Thoracic aorta (tissue), 2 donors: ENCODE data around the gene NUTM1. TPM values are rescaled to one million over a fixed set of nuclear protein-coding genes. Genes with fewer than 3 reads are reported as not detected.

ENCODE experiments used
- ATAC-seq: fragments of 150-250 bp; one replicate; pipeline ENCODE4 v1.8.0; 2017; ENCODE audit warnings: low read depth; ENCODE audit not compliant: insufficient number of reproducible peaks, low FRiP score
- DNase-seq: peaks from one replicate; pipeline ENCODE4 v3.0.0-alpha.2; 2020; ENCODE audit warnings: low spot score
- H3K27ac ChIP-seq, 2 donors: fragments of 200-600 bp; sonication (generic); 1 replicate in 1 of 2; 2 replicates in 1 of 2; pipeline ENCODE4 v1.5.1; 2016; ENCODE audit warnings: mild to moderate bottlenecking in 2 of 2, moderate library complexity in 2 of 2
- H3K27me3 ChIP-seq: fragments of 200-600 bp; sonication (generic); replicated peaks from 2 replicates; pipeline ENCODE4 v1.6.0; 2016; ENCODE audit warnings: mild to moderate bottlenecking; ENCODE audit not compliant: insufficient read depth
- H3K36me3 ChIP-seq: fragments of 200-600 bp; sonication (generic); one replicate; pipeline ENCODE4 v1.5.1; 2016
- H3K4me1 ChIP-seq, 2 donors: fragments of 200-600 bp; sonication (generic); 1 replicate in 1 of 2; 2 replicates in 1 of 2; pipeline versions ENCODE4 v1.5.1 to v1.6.0; 2016; ENCODE audit warnings: low read depth in 2 of 2, mild to moderate bottlenecking in 1 of 2; ENCODE audit not compliant: control insufficient read depth in 1 of 2
- H3K4me3 ChIP-seq: fragments of 200-600 bp; sonication (generic); 2 replicates; pipeline ENCODE4 v1.5.1; 2016; ENCODE audit warnings: mild to moderate bottlenecking
- H3K9me3 ChIP-seq: fragments of 200-600 bp; sonication (generic); 2 replicates; pipeline ENCODE4 v1.5.1; 2016
- total RNA-seq, 2 donors: library from RNA; depleted of rRNA; stranded (reverse); fragments of >200 nt; gene quantifications; one replicate each; pipeline versions ENCODE4 v1.1.0 to v1.2.3, GENCODE V29; 2016
- TF ChIP-seq, protein P1 (sequence below): fragments of 200-600 bp; sonication (generic); IDR thresholded peaks from one replicate; pipeline ENCODE4 v1.5.1; 2019; ENCODE audit warnings: antibody characterized with exemption

The NUTM1 gene
- total RNA-seq, 2 donors from 2014 or later = not detected

DNA sequence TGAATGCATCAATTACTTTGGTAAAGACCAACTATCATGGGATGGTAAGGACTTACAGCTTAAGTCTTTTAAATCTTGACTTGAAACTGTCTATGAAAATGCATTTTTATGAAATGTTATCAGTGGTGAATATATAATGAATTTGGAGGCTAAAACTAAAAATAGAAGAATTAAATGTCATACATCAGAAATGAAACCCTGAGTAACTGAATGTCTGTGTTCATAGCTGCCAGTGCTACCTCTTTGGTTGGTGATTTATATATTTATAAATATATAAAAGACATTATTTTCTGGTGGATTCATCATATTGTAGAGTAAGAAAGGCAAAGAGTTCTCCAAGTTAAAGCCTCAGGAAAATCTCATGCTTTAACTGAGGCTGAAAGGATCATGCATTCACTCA, 17.7 kb upstream of the NUTM1 start:
- Histone ChIP-seq H3K9me3 (no peaks in the 10 kb centered on the region), H3K4me1 (peaks cover 13 to 39% of the 10 kb centered on the region in 2 donors), H3K36me3 (no peaks in the 10 kb centered on the region), H3K27ac (peak overlapping the region in 1 of 2 donors; percentile 52), H3K4me3 (no peak overlapping the region), H3K27me3 (no peaks in the 10 kb centered on the region)
- ATAC-seq (no peak), DNase-seq (no peak)
- TF ChIP-seq, protein P1, sequence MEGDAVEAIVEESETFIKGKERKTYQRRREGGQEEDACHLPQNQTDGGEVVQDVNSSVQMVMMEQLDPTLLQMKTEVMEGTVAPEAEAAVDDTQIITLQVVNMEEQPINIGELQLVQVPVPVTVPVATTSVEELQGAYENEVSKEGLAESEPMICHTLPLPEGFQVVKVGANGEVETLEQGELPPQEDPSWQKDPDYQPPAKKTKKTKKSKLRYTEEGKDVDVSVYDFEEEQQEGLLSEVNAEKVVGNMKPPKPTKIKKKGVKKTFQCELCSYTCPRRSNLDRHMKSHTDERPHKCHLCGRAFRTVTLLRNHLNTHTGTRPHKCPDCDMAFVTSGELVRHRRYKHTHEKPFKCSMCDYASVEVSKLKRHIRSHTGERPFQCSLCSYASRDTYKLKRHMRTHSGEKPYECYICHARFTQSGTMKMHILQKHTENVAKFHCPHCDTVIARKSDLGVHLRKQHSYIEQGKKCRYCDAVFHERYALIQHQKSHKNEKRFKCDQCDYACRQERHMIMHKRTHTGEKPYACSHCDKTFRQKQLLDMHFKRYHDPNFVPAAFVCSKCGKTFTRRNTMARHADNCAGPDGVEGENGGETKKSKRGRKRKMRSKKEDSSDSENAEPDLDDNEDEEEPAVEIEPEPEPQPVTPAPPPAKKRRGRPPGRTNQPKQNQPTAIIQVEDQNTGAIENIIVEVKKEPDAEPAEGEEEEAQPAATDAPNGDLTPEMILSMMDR = no peak

DNA sequence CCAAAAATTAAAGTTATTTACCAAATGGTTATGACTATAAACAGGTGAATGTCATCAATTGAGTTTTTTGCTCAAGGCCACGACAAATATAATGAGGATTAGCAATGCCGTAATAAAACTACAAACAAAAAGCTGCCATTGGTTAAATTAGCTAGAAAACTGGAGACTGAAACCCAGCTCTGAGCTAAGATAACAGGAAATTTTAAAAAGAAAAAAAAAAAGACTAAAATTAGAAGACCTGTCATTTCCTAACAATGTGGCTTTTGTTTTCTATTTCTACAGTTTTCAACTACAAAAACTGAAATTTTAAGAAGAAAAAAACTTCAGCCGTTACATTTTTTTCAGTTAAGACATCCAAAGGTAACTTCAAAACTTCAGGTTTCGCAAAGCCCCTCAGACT, 15.2 kb upstream of the NUTM1 start:
- Histone ChIP-seq H3K27ac (peak overlapping the region in 1 of 2 donors; percentile 42), H3K4me3 (no peak overlapping the region)
- no peak for DNase-seq

DNA sequence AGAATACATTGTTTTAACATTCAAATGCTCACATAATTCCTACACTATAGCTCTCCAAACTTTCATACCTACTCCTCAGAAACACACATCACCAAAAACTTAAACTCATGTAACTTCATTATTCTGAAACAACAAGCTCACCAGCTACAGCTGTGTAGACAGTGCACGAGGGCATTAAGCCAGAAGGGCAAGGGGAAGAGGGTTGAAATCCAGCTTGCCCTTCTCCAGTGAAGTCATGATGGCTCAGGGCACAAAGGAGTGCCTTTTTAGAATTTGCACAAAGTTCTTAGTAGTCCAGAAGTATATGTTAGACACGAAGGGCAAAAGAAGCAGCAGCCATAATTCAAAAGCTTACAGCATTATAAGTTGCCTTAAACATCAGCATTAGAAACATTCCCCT, 14.1 kb upstream of the NUTM1 start:
- Histone ChIP-seq H3K36me3 (no peaks in the 10 kb centered on the region), H3K4me1 (peaks cover 17 to 51% of the 10 kb centered on the region in 2 donors), H3K27ac (peak overlapping the region in 1 of 2 donors; percentile 42), H3K9me3 (no peaks in the 10 kb centered on the region), H3K4me3 (no peak overlapping the region), H3K27me3 (no peaks in the 10 kb centered on the region)
- TF ChIP-seq, protein P1 = no peak
- ATAC-seq (no peak), DNase-seq (no peak)

More for the DNA sequence above, 15.2 kb upstream of the NUTM1 start:
- H3K4me1 ChIP-seq = peaks cover 13 to 40% of the 10 kb centered on the region in 2 donors
- ATAC-seq = no peak
- no peaks in the 10 kb centered on the region for H3K36me3 ChIP-seq
- TF ChIP-seq, protein P1 = no peak
- no peaks in the 10 kb centered on the region for H3K27me3 ChIP-seq
- no peaks in the 10 kb centered on the region for H3K9me3 ChIP-seq

DNA sequence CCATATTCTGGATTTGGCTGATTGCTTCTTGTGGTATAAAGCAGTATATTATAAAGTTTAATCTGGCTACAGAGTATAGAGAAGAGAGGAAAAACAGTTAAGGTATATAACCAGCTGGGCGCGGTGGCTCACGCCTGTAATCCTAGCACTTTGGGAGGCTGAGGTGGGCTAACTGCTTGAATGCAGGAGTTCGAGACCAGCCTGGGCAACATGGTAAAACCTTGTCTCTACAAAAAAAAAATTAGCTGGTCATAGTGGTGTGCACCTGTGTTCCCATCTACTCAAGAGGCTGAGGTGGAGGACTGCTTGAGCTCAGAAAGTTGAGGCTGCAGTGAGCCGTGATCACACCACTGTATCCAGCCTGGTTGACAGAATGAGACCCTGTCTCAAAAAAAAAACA, 12.8 kb upstream of the NUTM1 start:
- H3K4me3 ChIP-seq = no peak overlapping the region
- no peaks in the 10 kb centered on the region for H3K9me3 ChIP-seq
- H3K27ac ChIP-seq = peak overlapping the region in 1 of 2 donors; percentile 42
- H3K4me1 ChIP-seq = peaks cover 25 to 63% of the 10 kb centered on the region in 2 donors
- no peaks in the 10 kb centered on the region for H3K27me3 ChIP-seq
- TF ChIP-seq, protein P1 = no peak
- no peak for DNase-seq
- H3K36me3 ChIP-seq = no peaks in the 10 kb centered on the region
- no peak for ATAC-seq

DNA sequence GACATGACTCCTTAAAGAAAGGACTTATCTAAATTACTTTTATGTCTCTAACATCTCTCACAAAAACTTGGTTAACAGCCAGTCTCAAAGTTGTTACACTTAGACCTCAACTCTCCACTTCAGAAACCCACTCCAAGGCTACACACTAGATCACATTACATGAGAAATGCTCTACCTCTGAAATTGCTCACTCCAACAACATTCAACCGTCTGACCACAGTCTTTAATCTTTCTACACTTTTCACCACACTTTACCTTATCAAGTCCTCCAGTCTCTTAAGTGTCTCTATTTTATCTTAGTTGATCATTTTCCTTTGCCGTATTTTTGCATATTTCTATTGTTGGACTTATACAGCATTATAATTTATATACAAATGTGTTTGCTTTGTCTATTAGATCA, 11.3 kb upstream of the NUTM1 start:
- TF ChIP-seq, protein P1 = no peak

More for the DNA sequence above, 11.3 kb upstream of the NUTM1 start:
- Histone ChIP-seq H3K27me3 (no peaks in the 10 kb centered on the region), H3K36me3 (no peaks in the 10 kb centered on the region), H3K9me3 (no peaks in the 10 kb centered on the region), H3K27ac (no peak overlapping the region), H3K4me1 (peaks cover 29 to 72% of the 10 kb centered on the region in 2 donors), H3K4me3 (no peak overlapping the region)
- DNase-seq = no peak
- ATAC-seq = no peak
